ENCODE data around the gene SLIT3. TPM values are rescaled to one million over a fixed set of nuclear protein-coding genes. Genes with fewer than 3 reads are reported as not detected.

The SLIT3 gene
- polyA plus RNA-seq, 1 donor: 18.3 TPM

GRCh38 chr5:169164481-169164925, 136.4 kb downstream of the SLIT3 start:
- H3K27ac ChIP-seq (ENCODE audit: low read length): no peak overlapping the region
- no peak for DNase-seq

GRCh38 chr5:169162407-169162806, 138.5 kb downstream of the SLIT3 start:
- H3K4me1 ChIP-seq (ENCODE audit: control insufficient read depth, insufficient read depth, low read length): peaks cover 6% of the 10 kb centered on the region

More at GRCh38 chr5:169164481-169164925, 136.4 kb downstream of the SLIT3 start:
- no peak overlapping the region for H3K4me3 ChIP-seq (ENCODE audit: low read length)
- no peaks in the 10 kb centered on the region for H3K36me3 ChIP-seq (ENCODE audit: control insufficient read depth, insufficient read depth, low read length)
- no CpG with 5 or more reads among the region's 6 CpGs for WGBS (ENCODE audit: insufficient coverage, low lambda C conversion rate)
- H3K4me1 ChIP-seq (ENCODE audit: control insufficient read depth, insufficient read depth, low read length): peaks cover 5% of the 10 kb centered on the region
- H3K9me3 ChIP-seq (ENCODE audit: control insufficient read depth, low read depth, low read length): no peaks in the 10 kb centered on the region
- H3K27me3 ChIP-seq (ENCODE audit: control insufficient read depth, insufficient read depth, low read length): no peaks in the 10 kb centered on the region

GRCh38 chr5:169161022-169161680, 139.8 kb downstream of the SLIT3 start:
- no CpG with 5 or more reads among the region's 13 CpGs for WGBS (ENCODE audit: insufficient coverage, low lambda C conversion rate)
- Histone ChIP-seq H3K36me3 (ENCODE audit: control insufficient read depth, insufficient read depth, low read length) (no peaks in the 10 kb centered on the region), H3K4me1 (ENCODE audit: control insufficient read depth, insufficient read depth, low read length) (peaks cover 9% of the 10 kb centered on the region), H3K4me3 (ENCODE audit: low read length) (no peak overlapping the region), H3K9me3 (ENCODE audit: control insufficient read depth, low read depth, low read length) (peaks cover 12% of the 10 kb centered on the region), H3K27me3 (ENCODE audit: control insufficient read depth, insufficient read depth, low read length) (no peaks in the 10 kb centered on the region), H3K27ac (ENCODE audit: low read length) (peak overlapping the region; percentile 50)
- DNase-seq: peak; percentile 82 to 91

More at GRCh38 chr5:169162407-169162806, 138.5 kb downstream of the SLIT3 start:
- no peak overlapping the region for H3K4me3 ChIP-seq (ENCODE audit: low read length)
- no peaks in the 10 kb centered on the region for H3K27me3 ChIP-seq (ENCODE audit: control insufficient read depth, insufficient read depth, low read length)
- no CpG with 5 or more reads among the region's 3 CpGs for WGBS (ENCODE audit: insufficient coverage, low lambda C conversion rate)
- peaks cover 12% of the 10 kb centered on the region for H3K9me3 ChIP-seq (ENCODE audit: control insufficient read depth, low read depth, low read length)
- H3K27ac ChIP-seq (ENCODE audit: low read length): no peak overlapping the region
- no peak for DNase-seq
- H3K36me3 ChIP-seq (ENCODE audit: control insufficient read depth, insufficient read depth, low read length): no peaks in the 10 kb centered on the region

- Histone ChIP-seq H3K9me3 (ENCODE audit: control insufficient read depth, low read depth, low read length) (peaks cover 12% of the 10 kb centered on the region), H3K4me1 (ENCODE audit: control insufficient read depth, insufficient read depth, low read length) (peaks cover 9% of the 10 kb centered on the region), H3K27ac (ENCODE audit: low read length) (peak overlapping the region; percentile 47), H3K36me3 (ENCODE audit: control insufficient read depth, insufficient read depth, low read length) (no peaks in the 10 kb centered on the region), H3K4me3 (ENCODE audit: low read length) (no peak overlapping the region), H3K27me3 (ENCODE audit: control insufficient read depth, insufficient read depth, low read length) (no peaks in the 10 kb centered on the region)
- DNase-seq: peak in 1 of 2 donors; percentile 14
- no CpG with 5 or more reads among the region's 6 CpGs for WGBS (ENCODE audit: insufficient coverage, low lambda C conversion rate)
These were observed 140.5 kb downstream of the SLIT3 start for GRCh38 chr5:169160405-169160901.

GRCh38 chr5:169158764-169159163, 142.2 kb downstream of the SLIT3 start:
- H3K9me3 ChIP-seq (ENCODE audit: control insufficient read depth, low read depth, low read length): peaks cover 12% of the 10 kb centered on the region
- H3K4me1 ChIP-seq (ENCODE audit: control insufficient read depth, insufficient read depth, low read length): peaks cover 9% of the 10 kb centered on the region
- no peaks in the 10 kb centered on the region for H3K36me3 ChIP-seq (ENCODE audit: control insufficient read depth, insufficient read depth, low read length)
- WGBS (ENCODE audit: insufficient coverage, low lambda C conversion rate): no CpG with 5 or more reads among the region's 4 CpGs
- no peak for DNase-seq
- H3K27me3 ChIP-seq (ENCODE audit: control insufficient read depth, insufficient read depth, low read length): no peaks in the 10 kb centered on the region
- no peak overlapping the region for H3K4me3 ChIP-seq (ENCODE audit: low read length)
- H3K27ac ChIP-seq (ENCODE audit: low read length): no peak overlapping the region

GRCh38 chr5:169157064-169157463, 143.9 kb downstream of the SLIT3 start:
- WGBS (ENCODE audit: insufficient coverage, low lambda C conversion rate): no CpG with 5 or more reads among the region's 1 CpG
- Histone ChIP-seq H3K9me3 (ENCODE audit: control insufficient read depth, low read depth, low read length) (peaks cover 12% of the 10 kb centered on the region), H3K27me3 (ENCODE audit: control insufficient read depth, insufficient read depth, low read length) (no peaks in the 10 kb centered on the region), H3K4me3 (ENCODE audit: low read length) (no peak overlapping the region), H3K36me3 (ENCODE audit: control insufficient read depth, insufficient read depth, low read length) (no peaks in the 10 kb centered on the region), H3K27ac (ENCODE audit: low read length) (peak overlapping the region; percentile 24), H3K4me1 (ENCODE audit: control insufficient read depth, insufficient read depth, low read length) (peaks cover 9% of the 10 kb centered on the region)
- peak; percentile 76 to 87 for DNase-seq

- DNase-seq: no peak
- Histone ChIP-seq H3K9me3 (ENCODE audit: control insufficient read depth, low read depth, low read length) (peaks cover 12% of the 10 kb centered on the region), H3K4me3 (ENCODE audit: low read length) (no peak overlapping the region), H3K27ac (ENCODE audit: low read length) (no peak overlapping the region), H3K27me3 (ENCODE audit: control insufficient read depth, insufficient read depth, low read length) (no peaks in the 10 kb centered on the region), H3K4me1 (ENCODE audit: control insufficient read depth, insufficient read depth, low read length) (peaks cover 4% of the 10 kb centered on the region), H3K36me3 (ENCODE audit: control insufficient read depth, insufficient read depth, low read length) (no peaks in the 10 kb centered on the region)
- no CpG with 5 or more reads among the region's 2 CpGs for WGBS (ENCODE audit: insufficient coverage, low lambda C conversion rate)
These were observed 146.3 kb downstream of the SLIT3 start for GRCh38 chr5:169154679-169155078.

- Histone ChIP-seq H3K27ac (ENCODE audit: low read length) (no peak overlapping the region), H3K4me1 (ENCODE audit: control insufficient read depth, insufficient read depth, low read length) (peaks cover 4% of the 10 kb centered on the region), H3K4me3 (ENCODE audit: low read length) (no peak overlapping the region)
These were observed 147.5 kb downstream of the SLIT3 start for GRCh38 chr5:169153405-169153804.

GRCh38 chr5:169152946-169153345, 148.0 kb downstream of the SLIT3 start:
- Histone ChIP-seq H3K27ac (ENCODE audit: low read length) (no peak overlapping the region), H3K4me3 (ENCODE audit: low read length) (no peak overlapping the region), H3K4me1 (ENCODE audit: control insufficient read depth, insufficient read depth, low read length) (peaks cover 4% of the 10 kb centered on the region), H3K36me3 (ENCODE audit: control insufficient read depth, insufficient read depth, low read length) (no peaks in the 10 kb centered on the region), H3K27me3 (ENCODE audit: control insufficient read depth, insufficient read depth, low read length) (no peaks in the 10 kb centered on the region), H3K9me3 (ENCODE audit: control insufficient read depth, low read depth, low read length) (no peaks in the 10 kb centered on the region)
- no peak for DNase-seq
- 80% methylated on average over 1 of the region's 7 CpGs for WGBS (ENCODE audit: insufficient coverage, low lambda C conversion rate)

More at GRCh38 chr5:169153405-169153804, 147.5 kb downstream of the SLIT3 start:
- Histone ChIP-seq H3K9me3 (ENCODE audit: control insufficient read depth, low read depth, low read length) (peaks cover 4% of the 10 kb centered on the region), H3K36me3 (ENCODE audit: control insufficient read depth, insufficient read depth, low read length) (no peaks in the 10 kb centered on the region), H3K27me3 (ENCODE audit: control insufficient read depth, insufficient read depth, low read length) (no peaks in the 10 kb centered on the region)
- WGBS (ENCODE audit: insufficient coverage, low lambda C conversion rate): no CpG with 5 or more reads among the region's 2 CpGs
- DNase-seq: no peak

GRCh38 chr5:169152453-169152852, 148.5 kb downstream of the SLIT3 start:
- Histone ChIP-seq H3K4me1 (ENCODE audit: control insufficient read depth, insufficient read depth, low read length) (peaks cover 4% of the 10 kb centered on the region), H3K27me3 (ENCODE audit: control insufficient read depth, insufficient read depth, low read length) (no peaks in the 10 kb centered on the region), H3K9me3 (ENCODE audit: control insufficient read depth, low read depth, low read length) (no peaks in the 10 kb centered on the region), H3K4me3 (ENCODE audit: low read length) (no peak overlapping the region), H3K27ac (ENCODE audit: low read length) (no peak overlapping the region), H3K36me3 (ENCODE audit: control insufficient read depth, insufficient read depth, low read length) (no peaks in the 10 kb centered on the region)
- DNase-seq: no peak
- WGBS (ENCODE audit: insufficient coverage, low lambda C conversion rate): no CpG with 5 or more reads among the region's 8 CpGs

Data from large intestine (tissue), 3 donors.